Cerebellar nuclear complex (tissue), 1 donor: ENCODE results near the gene CTNNA3.

Source experiments
- DNase-seq, 2 experiments: peaks; one replicate each; lab custom pipeline; 2025; lab: John Stamatoyannopoulos, UW

The CTNNA3 gene

DNA sequence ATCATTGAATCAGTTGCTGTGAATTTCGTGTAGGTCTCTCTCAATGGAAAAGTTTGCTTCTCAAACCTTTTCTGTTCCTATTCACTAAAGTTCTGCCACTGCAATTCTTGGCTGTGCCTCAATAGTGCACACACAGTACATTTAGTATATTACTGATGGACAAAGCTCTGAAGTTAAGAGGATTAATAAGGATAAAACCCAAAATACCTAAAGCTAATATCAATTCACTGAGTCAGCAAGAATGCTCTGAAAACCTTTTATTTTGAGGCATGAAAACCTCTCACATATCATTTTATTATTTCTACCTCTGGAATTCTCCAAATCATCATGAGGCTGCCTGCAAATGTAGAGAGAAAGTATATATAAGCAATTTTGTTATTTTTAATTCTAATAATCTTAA, 1403.5 kb downstream of the CTNNA3 start:
- DNase-seq = no peak

DNA sequence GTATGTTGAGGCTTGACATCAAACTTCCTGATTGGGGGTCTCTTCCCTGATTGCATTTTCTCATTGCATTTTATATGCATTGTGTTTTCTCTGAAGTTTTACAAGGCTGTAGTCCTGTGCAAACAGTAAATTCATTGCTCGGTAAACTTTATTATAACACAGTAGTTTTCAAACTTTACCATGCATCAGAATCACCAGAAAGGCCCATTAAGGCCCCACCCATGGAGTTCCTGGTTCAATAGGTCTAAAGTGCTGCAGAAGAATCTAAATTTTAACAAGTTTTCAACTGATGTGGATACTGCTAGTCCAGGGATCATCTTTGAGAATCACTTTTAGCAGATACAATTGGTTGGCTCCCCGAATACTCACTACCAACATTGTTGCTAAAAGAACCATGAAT, 1404.9 kb downstream of the CTNNA3 start:
- no peak for DNase-seq

DNA sequence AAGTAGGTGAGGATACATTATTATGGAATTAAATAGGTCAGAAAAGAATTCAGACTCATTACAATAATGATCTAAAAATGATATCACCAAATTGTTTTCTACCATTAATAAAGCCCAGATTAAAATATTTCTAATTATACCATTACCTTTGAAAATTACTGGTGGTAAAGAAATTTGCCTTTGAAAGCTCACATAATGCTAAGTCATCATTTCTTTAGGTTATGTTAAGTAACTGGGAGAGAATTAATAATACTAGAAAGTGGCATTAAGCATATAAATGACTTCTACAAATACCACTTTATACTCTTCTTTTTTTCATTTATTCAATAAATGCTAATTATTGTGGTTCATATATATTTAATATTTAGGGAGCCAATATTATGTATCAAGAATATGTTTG, 1411.4 kb downstream of the CTNNA3 start:
- no peak for DNase-seq

DNA sequence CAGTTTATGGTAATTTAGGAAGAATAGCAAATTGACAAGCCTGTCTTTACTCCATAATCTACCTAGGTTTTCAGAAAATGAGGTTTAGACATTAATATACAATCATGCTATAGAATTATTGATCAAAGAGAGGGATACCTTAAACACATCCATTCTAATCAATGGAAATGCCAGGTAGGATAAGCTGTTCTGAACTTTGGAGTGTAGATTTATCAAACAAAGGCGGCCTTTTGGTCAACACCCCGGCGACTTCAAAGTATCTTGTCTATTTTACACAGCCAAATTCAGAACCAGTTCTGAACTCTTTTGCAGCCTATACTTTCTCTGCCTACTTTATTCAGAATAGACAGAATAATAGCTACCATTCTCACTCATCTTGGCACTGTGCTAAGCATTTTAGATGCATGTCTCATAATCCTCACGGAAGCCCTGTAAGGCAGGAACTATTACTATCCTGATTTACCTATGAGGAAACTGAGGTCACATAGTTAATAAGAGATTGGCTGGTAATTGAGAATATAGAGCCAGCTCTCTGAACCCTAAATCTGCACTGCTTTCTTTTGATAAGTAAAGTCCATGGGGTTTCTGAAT, 1412.0 kb downstream of the CTNNA3 start:
- DNase-seq = no peak

DNA sequence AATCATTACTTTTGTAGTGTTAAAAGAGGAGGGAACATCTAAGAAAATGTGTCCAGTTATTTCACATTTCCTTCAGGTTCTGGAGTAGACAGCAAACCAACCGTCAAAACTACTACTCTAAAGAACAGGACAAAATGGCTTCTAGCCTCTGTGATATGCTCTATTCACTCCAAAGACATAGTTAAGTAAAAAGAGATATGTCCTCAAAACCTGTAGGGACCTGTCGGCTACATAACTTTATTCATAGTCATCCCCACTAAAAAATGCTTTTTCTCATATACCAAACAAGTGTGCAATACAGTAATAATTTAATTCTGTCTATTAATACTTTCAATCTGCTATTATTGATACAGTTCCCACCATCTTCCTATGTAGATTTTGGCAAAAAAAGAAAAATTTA, 1412.9 kb downstream of the CTNNA3 start:
- DNase-seq = no peak

DNA sequence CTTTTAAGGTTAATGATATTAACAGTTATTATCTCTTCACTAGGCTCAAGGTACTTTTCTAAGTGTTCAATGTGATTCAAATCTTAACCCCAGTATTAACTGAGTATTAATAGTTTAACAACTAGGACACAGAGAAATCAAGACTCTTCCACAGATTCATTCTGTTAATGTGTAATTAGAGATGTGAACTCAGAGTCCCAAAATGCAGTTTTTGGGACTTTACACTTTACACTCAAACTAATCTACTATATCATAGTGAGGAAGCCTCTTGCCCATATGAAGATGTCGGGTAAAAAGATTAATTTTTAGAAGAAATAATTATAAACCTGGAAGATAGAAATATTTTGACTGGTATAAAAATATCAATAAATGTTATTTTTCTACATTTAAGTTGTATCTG, 1414.7 kb downstream of the CTNNA3 start:
- DNase-seq = no peak

DNA sequence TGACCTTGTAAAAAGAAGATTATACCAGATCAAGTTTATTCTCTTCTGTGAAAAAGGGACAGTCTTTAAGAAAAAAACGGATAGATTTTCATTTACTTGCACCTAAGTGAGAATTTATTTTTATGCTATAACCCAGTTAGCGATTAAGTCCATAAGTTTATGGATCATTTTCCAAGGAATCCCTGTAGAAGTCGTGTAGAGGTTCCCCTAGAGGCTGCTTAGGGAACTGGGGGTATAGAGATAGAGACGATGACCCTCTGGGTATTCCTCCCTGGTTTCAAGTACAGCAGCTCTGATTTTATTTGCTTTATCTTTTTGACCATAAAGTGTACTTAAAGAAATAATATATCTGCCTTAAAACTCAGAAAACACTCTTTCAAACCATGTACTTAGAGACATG, 1418.5 kb downstream of the CTNNA3 start:
- no peak for DNase-seq

DNA sequence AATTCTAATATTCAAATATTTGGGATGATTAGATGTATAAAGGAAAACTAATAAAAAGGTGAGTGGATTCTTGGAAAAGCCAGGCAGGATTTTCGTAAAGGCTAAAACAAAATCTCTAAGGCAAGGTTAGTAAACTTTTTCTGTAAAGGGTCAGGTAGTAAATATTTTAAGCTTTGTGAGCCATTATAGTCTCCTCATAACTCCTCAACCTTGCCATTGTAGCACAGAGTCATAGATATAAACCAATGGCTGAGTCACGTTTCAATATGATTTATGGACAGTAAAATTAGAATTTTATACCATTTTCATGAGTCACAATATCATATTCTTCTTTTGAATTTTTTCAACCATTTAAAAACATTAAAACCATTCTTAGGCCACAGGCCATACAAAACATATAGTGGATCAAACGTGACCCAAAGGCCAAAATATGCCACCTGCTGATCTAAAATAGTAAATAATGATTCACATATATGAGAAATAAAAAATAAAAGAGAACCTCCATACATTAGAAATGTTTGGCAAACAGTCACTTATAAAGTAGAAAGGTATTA, 1422.0 kb downstream of the CTNNA3 start:
- no peak for DNase-seq

DNA sequence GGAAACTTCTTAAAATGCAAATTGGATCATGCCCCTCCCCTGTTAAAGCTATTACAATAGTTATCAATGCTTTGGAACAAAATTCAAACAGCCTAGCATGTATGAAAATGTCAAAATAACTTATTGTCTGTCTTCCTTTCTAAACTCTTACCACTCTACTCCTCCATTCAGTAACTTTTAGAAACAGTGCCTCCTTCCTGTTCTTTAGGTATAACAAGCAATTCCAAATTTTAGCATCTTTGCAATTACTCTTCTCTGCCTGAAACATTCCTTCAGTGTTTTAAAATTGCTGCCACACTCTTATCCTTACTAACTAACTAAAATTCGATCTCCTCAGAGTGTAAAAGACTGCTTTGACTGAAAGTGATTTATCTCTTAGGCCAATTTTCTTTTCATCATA, 1430.6 kb downstream of the CTNNA3 start:
- no peak for DNase-seq

DNA sequence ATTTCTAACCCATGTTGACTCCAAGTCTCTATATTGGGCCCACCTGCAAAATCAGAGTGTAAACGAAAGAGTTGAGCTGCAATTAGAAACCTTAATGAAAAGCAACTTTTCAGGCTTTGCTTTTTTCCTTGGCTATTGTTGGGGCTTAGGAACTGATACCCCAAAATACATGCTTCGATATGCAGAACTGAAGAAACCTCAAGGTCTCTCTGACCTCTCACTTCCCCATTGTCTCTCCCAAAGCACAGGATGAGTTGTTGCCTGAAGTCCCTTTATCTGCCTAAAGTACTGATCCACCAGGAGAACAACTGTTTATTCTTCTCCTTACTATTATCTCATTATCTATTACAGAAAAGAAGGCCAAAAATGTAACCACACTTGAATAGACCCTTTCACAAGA, 1436.2 kb downstream of the CTNNA3 start:
- DNase-seq = no peak

DNA sequence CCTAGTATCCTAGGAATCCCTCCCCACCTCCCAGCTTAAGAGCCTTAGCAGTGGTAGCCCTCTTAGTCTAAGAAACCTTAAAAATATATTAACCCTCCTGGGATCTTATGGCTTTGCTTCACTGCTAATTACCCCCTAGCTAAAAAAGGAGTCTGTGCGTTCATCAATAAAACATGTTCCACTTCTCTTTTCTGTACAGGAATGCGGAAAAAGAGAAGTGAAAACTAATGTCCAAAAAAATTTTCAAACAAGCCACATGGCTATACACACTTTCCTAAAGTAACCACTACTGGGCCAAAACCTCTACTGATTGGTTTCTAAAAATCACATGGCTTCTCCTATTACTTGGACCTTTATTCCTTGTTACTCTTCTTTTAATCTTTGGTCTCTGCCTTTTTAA, 1437.3 kb downstream of the CTNNA3 start:
- no peak for DNase-seq

DNA sequence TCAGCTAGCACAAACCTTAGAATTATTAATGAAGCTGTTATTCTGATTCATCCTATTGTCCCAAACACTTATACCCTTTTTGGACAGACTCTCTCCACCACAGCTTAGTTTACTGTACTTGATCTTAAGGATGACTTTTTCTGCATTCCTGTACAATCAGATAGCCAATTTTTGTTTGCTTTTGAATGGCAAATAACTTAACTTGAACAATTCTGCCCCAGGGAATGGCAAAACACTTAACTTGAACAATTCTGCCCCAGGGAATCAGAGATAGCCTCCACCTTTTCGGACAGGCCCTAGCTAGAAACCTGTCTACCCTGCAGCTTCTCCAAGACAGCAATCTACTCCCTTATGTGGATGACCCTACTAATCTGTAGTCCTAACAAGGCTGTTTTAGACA, 1438.2 kb downstream of the CTNNA3 start:
- DNase-seq = no peak

DNA sequence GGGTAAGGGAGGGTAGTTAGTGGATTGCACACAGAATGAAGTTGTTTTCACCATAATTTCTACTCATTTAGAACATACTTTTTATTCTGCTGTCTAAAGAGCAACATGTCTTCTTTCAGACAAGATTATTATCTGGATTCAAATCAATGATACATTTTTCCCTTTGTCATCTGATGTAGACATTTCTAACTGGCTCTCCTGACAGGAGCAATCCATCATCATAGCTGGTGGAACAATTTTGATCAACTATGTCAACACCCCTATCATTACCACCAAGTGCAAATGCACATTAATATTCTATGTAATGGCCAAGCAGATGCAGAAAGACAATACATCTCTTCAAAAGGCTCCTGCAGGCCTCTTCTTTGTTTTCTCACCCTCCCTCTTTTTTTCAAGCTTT, 1443.0 kb downstream of the CTNNA3 start:
- no peak for DNase-seq

DNA sequence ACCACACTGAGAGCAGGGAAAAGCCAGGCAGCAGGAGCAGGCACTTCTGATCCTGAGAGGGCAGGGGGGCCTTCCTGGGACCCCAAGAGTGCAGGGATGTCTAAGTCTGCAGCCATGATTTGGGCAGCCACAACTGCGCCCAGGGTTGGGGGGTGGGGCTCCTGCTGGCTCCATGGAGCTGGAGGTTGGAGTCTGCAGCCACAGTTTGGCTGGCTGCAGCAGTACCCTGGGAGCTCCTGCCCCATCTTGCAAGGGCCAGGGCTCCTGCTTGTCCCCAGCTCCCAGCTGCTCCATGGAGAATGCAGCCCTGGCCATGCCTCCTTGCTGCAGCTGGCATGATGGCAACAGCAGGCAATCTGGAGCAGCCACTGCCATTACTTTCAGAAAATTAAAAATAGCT, 1449.8 kb downstream of the CTNNA3 start:
- no peak for DNase-seq

DNA sequence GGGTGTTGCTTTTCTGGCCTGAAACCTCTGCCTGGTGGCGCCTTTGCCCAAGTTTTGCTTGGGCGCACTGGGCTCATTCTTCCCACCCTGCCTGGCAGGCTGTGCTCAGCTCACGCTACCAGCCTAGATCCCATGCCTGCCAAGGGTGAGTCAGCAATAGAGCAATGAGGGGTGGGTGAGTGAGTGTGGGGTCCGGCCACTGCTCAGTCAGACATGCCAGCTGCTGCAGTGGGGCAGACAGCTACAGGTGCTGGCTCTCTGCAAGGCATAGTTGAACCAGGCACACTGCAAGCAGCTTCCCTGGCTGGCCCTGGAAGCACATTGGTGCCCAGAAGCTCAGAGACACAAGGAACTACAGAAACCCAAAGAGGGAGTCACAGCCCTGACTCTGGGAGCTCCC, 1451.0 kb downstream of the CTNNA3 start:
- DNase-seq = no peak

DNA sequence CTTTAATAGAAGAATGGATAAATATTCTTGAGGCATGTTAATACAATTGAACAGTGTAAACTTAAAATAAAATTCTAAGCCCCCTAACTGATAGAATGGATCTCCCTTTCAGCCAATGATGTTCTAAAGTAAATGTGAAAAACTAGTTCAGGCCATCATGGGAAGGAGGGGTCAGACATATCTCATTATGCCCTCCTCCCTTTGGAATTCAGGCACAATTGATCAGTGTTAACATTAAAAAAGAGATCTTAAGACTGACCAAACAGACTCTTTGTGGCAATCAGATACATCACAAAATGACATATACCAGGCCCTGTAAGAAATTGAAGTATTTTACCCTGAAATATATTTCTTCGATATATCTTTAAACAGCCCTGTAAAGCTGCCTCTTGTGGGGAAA, 1453.1 kb downstream of the CTNNA3 start:
- no peak for DNase-seq

DNA sequence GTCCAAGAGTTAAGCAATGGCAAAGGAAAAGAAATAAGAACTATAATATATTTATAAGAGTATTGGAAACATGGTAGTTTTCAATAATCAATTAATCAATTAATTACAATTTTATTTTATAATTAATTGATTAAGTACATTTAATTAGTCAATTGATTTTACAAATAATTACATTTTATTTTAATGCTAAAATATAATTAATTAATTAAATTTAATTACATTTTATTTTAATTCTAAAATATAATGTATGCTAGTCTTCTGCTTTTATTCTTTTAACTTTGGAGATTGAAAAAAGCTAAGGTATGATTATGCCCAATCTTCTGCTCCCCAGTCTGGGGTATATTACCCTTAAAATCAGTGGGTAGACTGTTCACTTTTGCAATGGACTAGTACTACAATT, 1456.9 kb downstream of the CTNNA3 start:
- DNase-seq = no peak

DNA sequence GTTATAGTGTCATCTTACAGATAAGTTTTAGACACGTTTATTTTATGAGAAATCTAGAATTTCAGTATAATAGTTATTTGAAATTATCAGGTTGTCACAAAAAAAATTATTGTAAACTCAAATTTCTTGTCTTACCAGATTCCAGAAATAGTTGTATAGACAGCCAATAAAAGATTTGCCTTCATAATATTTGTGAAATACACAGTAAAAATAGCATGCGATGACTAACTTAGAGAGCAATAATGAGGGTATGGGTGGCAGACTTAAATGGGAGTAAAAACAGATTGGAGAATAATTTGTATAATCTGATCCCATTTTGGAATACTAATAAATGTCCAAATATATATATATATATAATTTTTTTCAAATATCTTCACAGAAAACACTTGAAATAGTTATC, 1457.7 kb downstream of the CTNNA3 start:
- no peak for DNase-seq

DNA sequence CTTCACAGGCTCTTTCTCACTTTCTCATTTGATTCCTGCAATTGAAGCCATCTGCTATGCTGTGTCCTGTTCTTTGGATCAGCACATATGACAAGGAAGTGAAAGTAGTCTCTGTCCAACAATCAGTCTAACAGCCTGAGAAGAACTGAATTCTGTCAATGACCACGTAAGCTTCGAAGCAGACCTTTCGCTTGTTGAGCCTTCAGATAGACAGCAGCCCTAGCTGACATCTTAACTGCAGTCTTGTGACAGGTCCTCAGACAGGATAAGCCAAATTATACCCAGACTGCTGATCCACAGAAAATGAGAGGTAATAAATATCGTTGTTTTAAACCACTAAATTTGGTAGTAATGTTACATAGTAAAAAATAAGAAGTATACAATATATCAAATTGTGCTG, 1461.1 kb downstream of the CTNNA3 start:
- no peak for DNase-seq

DNA sequence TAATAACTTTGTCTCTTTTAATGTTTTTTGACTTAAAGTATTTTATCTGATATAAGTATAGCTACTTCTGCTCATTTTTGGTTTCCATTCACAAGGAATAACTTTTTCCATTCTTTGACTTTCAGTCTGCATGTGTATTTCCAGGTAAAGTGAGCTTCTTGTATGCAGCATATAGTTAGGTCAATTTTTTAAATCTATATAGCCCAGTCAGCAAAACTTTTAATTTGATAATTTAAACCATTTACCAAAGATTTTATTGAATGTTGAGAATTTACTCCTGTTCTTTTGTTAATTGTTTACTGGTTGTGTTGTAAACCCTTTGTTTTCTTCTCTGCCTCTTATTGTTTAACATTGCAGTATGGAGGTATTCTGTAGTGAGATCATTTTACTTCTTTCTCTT, 1467.1 kb downstream of the CTNNA3 start:
- no peak for DNase-seq

DNA sequence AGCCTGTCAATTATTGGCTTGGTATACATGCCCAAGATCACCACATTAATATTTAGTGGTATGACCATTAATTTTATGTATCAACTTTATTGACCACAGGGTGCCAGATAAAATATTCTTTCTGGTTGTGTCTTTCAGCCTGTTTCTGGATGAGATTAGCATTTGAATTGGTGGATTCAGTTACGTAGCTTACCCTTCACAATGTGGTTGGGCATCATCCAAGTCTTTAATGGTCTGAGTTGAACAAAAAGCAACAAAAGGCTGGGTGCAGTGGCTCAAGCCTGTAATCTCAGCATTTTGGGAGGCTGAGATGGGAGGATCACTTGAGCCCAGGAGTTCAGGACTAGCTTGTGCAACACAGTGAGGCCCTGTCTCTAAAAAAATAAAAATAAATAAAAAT, 1472.3 kb downstream of the CTNNA3 start:
- DNase-seq = no peak

DNA sequence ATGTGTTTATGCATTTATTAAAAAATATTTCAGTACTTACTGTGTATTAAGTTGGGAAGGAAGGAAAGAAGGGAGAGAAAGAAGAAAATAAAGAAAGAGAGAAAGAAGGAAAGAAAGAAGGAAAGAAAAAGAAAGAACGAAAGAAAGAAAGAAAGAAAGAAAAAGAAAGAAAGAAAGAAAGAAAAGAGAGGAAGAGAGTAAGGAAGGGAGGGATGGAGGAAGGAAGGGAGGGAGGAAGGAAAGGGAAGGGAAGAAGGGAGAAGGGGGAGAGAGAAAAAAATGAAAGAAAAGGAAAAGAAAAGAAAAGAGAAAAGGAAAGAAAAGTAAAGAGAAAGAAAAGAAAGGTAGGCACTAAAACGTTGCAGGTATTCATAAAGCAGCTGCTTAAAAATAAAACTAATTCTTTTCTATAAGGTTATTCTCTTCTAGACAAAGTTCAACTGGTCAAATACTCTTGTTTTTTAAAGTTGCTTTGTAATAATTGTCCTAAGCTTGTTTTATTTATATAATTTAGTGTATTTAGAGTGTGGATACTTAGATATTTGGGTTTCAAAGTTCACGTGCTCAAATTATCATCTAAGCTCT, 1473.4 kb downstream of the CTNNA3 start:
- no peak for DNase-seq

DNA sequence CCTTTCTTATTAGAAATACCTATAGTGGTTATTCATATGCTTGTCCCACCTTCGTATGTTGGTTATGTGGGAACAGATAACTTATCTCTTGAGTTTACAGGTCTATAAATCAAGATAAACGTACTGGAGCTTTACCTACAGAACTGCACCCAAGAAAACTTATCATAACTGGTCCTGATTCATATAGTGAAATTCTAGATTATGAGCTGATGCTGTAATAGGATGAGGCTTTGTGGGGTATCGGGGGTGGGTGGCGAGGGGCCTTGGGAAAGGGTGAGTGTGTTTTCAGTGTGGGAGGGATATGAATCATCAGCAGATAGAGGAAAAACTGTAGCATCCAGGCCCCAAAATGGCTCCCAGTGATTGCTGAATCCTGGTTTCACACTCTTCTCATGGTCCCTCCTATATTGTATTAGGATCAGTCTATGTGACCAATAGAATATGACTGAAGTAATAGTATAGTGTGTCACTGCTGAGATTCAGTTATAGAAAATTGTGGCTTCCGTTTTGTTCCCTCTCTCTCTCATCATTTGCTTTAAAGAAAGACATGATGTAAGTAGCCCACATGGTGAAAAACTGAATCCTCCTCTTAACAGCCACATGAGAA, 1476.9 kb downstream of the CTNNA3 start:
- DNase-seq = no peak

DNA sequence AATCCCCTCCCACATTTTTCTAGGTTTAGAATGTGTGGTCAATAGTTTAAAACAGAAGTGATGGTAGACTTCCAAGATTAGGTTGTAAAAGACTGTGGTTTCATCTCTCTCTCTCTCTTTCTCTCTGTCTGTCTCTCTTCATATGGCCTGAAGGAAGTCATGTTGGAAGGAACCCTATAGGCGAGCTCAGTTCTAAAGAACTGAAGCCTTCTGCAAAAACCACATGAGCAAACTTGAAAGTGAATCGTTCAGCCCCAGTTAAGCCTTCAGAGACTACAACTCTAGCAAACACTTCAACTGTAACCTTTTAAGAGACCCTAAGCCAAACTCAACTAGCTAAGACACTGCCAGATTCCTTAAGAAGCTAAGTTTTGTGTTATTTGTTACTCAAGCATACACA, 1477.7 kb downstream of the CTNNA3 start:
- DNase-seq = no peak
